H1 (cell line): Measurements from ENCODE around the gene CUEDC1. TPM values are rescaled to one million over a fixed set of nuclear protein-coding genes. Genes with fewer than 3 reads are reported as not detected.

Experiments
- CHD7 ChIP-seq: fragments of 300-600 bp; sonication (generic); IDR thresholded peaks from 2 replicates; pipeline ENCODE4 v1.7.1; 2012; ENCODE audit warnings: low read length, moderate library complexity, mild to moderate bottlenecking, inconsistent platforms; ENCODE audit not compliant: insufficient replicate concordance
- CTCF ChIP-seq, 3 experiments: IDR thresholded peaks; 1 replicate in 2 of 3; 2 replicates in 1 of 3; pipeline versions ENCODE4 v1.5.1 to v1.6.1; 2011; ENCODE audit warnings: low read length in 3 of 3, mild to moderate bottlenecking in 3 of 3, inconsistent platforms in 2 of 3, low read depth in 1 of 3, moderate library complexity in 1 of 3; ENCODE audit not compliant: insufficient read depth in 1 of 3; ENCODE audit errors: control extremely low read depth in 1 of 3
- EZH2 ChIP-seq: fragments of 200-600 bp; sonication (generic); IDR thresholded peaks from 2 replicates; pipeline ENCODE4 v1.7.1; 2012; ENCODE audit warnings: low read depth, mild to moderate bottlenecking, moderate library complexity, low read length, inconsistent platforms; ENCODE audit not compliant: severe bottlenecking
- RAD21 ChIP-seq, 2 experiments: IDR thresholded peaks in 1 of 2; conservative IDR thresholded peaks in 1 of 2; 2 replicates each; pipeline ENCODE4 v1.6.1; 2011; ENCODE audit warnings: low read depth in 2 of 2, low read length in 2 of 2, improper control_type of control experiment in 1 of 2, inconsistent platforms in 1 of 2, mild to moderate bottlenecking in 1 of 2, moderate library complexity in 1 of 2
- polyA plus RNA-seq, 7 experiments: library from polyadenylated mRNA; depleted of rRNA in 3 of 7; stranded (reverse) in 5 of 7; unstranded in 2 of 7; fragments of >200 nt in 5 of 7; fragments of 200-250 nt in 2 of 7; gene quantifications; 1 replicate in 5 of 7; 2 replicates in 1 of 7; 4 replicates in 1 of 7; pipeline versions ENCODE4 v1.2.1 to v1.2.3, GENCODE V29; 2011 to 2013; ENCODE audit warnings: missing spikeins in 2 of 7, mixed read lengths in 2 of 7
- total RNA-seq: library from RNA; stranded (reverse); fragmentation: NEBNext Ultra II Directional; extraction: Animal tissue kit (Norgen Biotek cat#: 25700); gene quantifications from 2 replicates; pipeline ENCODE4 v1.2.1, GENCODE V29; 2021

The CUEDC1 gene
- total and polyA plus RNA-seq, 2 of the 8 experiments (the other 6 are each of a cell fraction or from before 2014, with no cell fraction given): 4.0 to 10.7 TPM

GRCh38 chr17:57818066-57818465 is 137.1 kb downstream of the CUEDC1 start (continued):
- no peak for TF ChIP-seq CHD7
- no peak for TF ChIP-seq CTCF (IDR thresholded peaks at IDR 0.05; ENCODE audit: control extremely low read depth in 1 of 3, insufficient read depth in 1 of 3, low read depth in 1 of 3, low read length in 3 of 3)
- no peak for TF ChIP-seq EZH2
- no peak for TF ChIP-seq RAD21 (IDR thresholded peaks at IDR 0.05 in 1 of 2, conservative IDR thresholded peaks at IDR 0.05 in 1 of 2; ENCODE audit: low read depth in 2 of 2, low read length in 2 of 2)
